Activated CD8-positive, alpha-beta memory T cell treated with anti-CD3 and anti-CD28 coated beads, Interleukin-2, amount 50 U/mL, for 24 hours (primary cell): ENCODE results near the gene ASCC1.

Experiments
- DNase-seq: peaks from one replicate; pipeline ENCODE4 v3.0.0-alpha.2; 2020; ENCODE audit errors: extremely low read depth

The ASCC1 gene

GRCh38 chr10:72098301-72098835 is 117.7 kb downstream of the ASCC1 start:
- no peak for DNase-seq

DNA sequence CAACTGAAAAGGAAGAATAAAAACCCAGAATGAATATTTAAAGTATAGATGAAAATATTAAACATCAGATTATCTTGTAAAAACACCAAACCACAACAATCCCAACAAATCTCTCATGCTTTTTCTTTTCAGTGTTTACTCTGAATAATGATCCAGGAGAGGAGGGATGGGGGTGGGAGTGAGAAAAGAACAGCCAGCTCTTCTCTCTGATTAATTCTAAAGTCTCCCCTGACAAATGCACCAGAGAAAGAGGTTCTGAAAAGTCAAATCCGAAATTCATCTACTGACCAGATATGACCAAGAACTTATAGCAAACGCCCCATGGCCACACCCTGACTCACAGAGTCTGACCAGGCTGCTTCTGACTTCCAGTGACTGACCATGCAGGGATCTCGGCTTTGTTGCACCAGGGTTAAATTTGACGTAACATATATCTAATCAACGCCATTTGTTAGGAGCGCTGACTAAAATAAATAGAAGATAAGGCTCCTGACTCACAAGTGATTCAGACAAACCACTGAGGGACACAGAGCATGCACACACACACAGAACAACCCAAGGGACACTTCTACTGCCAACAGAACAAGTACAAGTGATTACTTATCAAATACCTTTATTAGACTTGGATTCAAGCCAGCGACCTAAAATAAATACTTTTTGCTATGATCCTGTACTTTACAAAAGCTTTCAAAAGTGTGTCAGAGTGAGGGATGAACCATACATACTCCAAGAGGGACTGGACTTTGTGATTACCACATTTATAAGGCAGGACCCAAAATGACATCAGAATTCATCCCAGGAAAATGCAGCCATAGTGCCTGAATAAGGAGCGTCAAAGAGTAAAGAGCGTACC is 118.4 kb downstream of the ASCC1 start:
- DNase-seq, result no peak

DNA sequence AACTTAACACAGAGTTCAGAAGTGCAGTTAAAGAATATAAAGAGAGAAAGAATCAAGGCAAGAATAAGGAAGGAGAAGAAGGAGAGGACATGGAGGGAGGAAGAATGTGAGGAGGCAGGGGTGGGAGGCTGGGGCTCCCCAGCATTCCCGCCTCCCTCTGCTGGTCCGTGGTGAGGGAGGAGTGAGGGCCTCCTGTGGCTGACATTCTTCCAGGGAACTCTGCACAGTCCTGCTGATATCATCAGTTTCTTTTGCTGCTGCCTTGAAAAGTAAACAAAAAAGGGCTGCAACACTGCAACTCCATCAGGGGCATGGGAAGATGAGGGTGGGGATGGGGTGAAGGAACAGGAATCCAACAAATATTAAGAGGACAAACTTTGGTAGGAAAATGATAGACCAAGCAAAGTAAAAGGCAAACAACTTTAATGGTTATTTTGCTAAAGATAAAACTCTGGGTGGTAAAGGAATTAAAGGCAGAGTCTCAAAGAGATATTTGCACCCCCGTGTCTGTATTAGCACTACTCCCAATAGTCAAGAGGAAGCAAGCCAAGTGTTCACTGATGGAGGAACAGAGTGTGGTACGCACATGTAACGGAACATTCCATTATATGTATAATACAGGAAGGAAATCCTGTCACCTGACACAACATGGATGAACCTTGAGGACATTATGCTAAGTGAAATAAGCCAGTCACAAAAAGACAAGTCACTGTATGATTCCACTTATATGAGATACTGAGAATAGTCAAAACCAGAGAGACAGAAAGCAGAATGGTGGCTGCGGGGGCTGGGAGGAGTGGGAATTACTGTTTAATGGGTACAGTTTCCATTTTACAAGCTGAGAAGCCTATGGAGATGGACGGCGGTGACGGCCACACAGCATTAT is 119.7 kb downstream of the ASCC1 start:
- DNase-seq, result no peak

GRCh38 chr10:72095195-72095594 is 120.9 kb downstream of the ASCC1 start:
- no peak for DNase-seq

DNA sequence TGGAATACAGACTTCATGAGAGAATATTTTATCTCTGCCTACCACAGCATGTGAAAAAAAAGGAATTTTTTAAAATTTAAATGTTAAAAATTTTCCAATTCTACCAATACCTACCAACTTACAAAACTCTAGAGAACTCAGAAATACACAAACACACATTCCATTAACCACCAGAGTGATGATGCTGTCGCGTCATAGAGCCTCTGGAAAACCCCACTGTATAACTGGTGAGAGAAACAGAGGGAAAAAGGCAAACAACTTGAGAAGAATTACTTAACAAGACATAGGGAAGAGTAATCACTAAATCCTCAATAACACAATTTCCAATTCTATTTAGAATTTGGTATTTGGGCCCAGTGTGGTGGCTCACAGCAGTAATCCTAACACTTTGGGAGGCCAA is 121.5 kb downstream of the ASCC1 start:
- no peak for DNase-seq

- no peak for DNase-seq
Measured at GRCh38 chr10:72093450-72093849, 122.6 kb downstream of the ASCC1 start.

DNA sequence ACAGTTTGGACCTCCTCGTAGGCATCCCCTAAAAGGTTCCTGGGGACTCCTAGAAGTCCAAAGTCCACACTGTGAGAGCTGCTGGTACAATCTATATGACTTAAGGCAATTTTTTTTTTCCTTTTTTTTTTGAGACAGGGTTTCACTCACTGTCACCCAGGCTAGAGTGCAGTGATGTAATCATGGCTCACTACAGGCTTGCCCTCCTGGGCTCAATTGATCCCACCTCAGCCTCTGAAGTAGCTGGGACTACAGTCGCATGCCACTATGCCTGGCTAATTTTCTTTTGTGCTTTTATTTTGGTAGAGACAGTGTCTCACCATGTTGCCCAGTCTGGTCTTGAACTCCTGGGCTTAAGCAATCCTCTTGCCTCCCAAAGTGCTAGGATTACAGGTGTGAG is 123.1 kb downstream of the ASCC1 start:
- no peak for DNase-seq

- no peak for DNase-seq
Measured at GRCh38 chr10:72092171-72092924, 123.7 kb downstream of the ASCC1 start.

- DNase-seq, result no peak
Measured at GRCh38 chr10:72090326-72090725, 125.8 kb downstream of the ASCC1 start.

DNA sequence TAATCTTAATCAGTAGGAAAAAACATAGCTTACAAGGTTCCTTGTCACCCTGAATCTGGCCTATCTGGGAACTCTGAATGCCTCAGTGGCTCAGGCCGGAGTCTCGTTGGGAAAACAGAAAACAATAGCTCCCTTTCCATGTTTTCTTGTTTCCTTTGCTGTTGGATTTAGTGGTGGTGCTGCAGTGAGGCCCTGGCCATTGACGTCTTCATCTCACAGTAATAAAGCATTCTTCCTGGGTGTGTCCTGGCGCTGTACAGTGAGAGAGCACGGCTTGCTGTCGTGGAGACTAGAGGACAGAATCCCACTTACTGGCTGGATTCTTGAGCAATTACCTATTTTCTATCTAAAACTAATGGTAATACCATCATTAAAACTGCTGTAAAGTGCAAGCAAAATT is 126.5 kb downstream of the ASCC1 start:
- no peak for DNase-seq

DNA sequence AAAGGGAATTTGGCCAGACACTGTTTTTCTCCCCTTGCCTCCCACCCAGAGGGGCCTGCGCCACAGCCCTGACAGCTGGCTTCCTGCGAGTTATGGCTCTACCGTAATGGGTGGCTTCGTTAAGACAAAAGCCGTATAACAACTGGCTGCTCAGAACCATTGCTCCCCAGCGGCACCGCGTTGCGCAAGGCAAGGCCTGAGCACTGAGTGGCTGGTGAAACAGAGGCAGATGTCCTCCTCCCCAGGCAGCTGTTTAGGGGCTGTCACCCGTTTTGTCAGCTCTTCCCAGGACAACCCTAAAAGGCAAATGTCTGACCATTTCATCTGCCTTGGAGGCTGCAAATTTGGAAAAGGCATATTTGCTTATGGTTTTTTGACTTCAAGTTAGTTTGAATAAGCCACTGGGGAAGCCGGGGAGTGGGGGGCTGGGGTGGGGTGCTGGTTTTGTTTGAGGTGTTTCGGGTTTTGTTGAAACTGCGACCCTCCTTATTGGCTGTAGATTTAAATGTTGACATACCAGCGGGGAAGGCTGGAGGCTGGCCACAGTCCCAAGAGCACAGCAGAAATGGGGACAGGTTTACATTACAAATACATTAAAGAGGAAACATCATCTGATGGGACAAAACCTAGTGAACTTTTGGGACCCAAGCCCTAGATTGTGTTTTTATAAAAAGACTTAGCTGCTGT is 127.0 kb downstream of the ASCC1 start:
- DNase-seq, result no peak

GRCh38 chr10:72087969-72088888 is 127.8 kb downstream of the ASCC1 start, which contains the start of gene SPOCK2:
TSS of gene SPOCK2 (minus strand) at chr10:72088551. CDS start at chr10:72088328, 223 bp downstream.
- peak; percentile 39 for DNase-seq

DNA sequence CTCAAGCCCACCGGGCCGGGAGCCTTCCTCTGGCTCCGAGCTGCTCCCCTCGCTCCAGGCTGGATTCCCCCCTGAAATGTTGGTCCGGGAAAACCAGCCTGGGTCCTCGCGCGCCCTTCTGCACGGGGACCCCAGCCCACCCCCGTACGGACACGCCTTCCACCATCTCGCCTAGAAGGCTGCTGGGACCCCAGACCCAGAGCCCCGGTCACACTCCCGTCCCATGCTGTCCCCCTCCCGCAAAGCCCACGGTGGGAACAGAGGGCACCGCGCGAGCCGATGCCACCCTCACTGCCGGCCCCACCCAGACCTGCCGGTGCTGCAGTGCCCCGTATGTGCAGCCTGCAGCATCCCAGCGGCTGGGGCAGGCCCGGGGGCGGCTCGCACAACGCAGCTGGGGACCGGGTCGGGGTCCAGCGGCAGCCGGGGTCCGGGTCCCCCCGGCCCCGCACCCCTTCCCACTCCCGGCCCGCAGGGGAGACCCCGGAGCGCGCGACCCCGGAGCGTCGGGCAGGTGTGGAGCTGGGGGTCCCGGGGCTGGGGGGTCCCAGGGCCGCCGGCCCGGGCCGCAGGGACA is 128.6 kb downstream of the ASCC1 start:
- DNase-seq, result no peak

DNA sequence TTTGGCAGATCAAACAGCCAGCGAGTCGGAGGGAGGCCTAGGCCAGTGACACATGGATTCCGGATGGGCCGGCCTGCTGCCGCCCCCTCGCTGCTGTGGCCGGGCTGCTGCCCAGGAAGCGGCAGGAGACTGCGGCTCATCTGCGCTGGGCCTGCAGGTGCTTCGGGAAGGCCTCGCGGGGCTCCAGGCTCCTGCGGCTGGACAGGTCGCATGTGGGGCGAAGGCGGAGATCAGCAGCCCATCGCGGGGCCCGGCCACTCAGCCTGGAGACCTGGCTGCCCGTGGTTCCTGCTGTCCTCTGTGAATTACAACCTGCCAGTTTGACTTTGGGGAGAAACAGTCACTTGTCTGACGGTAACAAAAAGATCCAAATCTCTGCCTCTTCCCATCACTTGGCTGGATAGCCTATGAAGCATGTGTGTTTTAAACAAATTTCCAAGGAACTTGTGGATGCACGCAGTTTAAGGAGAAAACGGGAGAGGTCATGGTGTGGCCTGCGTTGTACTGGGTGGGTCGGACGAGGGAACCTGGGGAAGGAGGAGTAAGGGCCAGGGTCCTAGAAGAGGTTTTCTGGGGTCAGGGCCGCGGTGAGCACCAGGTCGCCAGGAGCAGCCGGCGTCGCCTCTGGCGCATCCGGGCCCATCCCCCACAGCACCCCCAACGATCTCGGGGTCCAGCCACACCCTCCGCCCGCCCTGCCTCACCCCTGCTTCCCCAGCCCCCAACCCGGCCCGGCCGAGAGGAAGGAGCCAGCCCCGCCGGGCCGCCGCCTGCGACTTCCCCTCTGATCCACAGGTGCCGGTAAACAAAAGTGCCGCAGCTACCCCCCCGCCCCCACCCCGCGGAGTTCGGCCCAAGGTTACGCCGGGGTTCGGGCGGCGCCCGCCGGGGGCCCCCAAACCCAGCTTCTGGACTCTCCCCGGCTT is 129.3 kb downstream of the ASCC1 start:
- no peak for DNase-seq

- no peak for DNase-seq
Measured at GRCh38 chr10:72085864-72086465, 130.1 kb downstream of the ASCC1 start.

DNA sequence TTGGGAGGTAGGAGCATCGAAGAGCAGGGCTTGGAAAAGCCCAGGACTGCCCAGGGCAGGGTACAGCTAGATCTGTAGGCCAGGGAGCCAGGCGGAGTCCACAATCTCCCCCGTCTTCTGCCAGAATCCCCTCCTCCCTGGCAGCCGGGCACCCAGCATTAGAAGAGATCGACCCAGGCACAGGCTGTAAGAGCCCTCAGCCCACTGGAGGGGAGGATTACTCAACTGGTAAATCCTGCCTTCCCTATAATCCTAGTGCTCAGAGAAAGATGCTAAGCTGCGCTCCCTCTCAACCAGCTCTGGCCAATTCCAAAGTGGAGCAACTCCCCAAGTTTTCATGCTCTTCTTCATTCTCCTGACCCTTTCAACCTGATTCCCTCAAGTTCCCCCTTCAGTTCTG is 130.9 kb downstream of the ASCC1 start:
- no peak for DNase-seq

DNA sequence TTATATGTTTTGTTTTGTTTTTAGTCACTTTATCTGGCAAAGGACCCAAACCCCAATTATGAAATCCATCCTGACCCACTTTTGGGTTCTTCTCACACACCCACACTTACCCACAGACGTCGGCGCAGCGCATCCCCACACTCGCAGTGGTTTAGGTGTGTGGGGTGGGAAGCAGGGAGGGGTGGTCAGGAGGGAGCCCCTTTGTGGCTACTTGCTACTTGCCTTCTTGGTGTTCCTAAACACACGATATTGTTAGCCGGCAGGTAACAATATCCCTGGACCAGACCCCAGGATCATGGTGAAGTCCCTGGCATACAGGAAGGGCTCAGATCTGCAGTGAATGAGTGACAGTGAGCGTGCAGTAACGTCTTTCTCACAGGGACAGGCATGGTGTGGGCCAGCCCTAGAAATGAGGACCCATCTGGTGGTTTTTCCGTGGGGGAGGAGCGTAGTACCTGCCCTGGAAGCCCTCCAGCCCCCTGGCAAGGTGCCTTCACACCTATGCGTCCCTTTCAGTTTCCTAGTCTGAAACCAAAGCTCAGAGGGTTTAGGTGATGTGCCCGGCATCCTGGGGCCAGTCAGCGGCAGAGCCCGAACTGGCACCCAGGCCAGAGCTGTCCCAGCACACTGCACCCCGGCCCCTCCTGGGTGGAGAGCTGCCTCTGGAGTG is 132.2 kb downstream of the ASCC1 start:
- no peak for DNase-seq
